Endodermal cell (in vitro differentiated cells): ENCODE results near the gene JAZF1. TPM values are rescaled to one million over a fixed set of nuclear protein-coding genes. Genes with fewer than 3 reads are reported as not detected.

Experiments used
- DNase-seq: peaks from one replicate; pipeline ENCODE4 v3.0.0-alpha.2; 2017
- H3K27ac ChIP-seq: 2 replicates; pipeline ENCODE4 v1.5.1; 2013; ENCODE audit warnings: mild to moderate bottlenecking, low read depth, low read length, moderate library complexity
- H3K27me3 ChIP-seq: 2 replicates; pipeline ENCODE4 v1.6.1; 2013; ENCODE audit warnings: mild to moderate bottlenecking, low read length, moderate library complexity; ENCODE audit not compliant: insufficient read depth, control insufficient read depth, poor library complexity, severe bottlenecking
- H3K36me3 ChIP-seq: 2 replicates; pipeline ENCODE4 v1.7.0; 2013; ENCODE audit warnings: mild to moderate bottlenecking, low read length, moderate library complexity; ENCODE audit not compliant: control insufficient read depth, insufficient read depth
- H3K4me1 ChIP-seq: one replicate; pipeline ENCODE4 v1.7.0; 2013; ENCODE audit warnings: low read length; ENCODE audit not compliant: control insufficient read depth, insufficient read depth
- H3K4me3 ChIP-seq: 2 replicates; pipeline ENCODE4 v1.5.1; 2013; ENCODE audit warnings: mild to moderate bottlenecking, low read length, moderate library complexity
- H3K9ac ChIP-seq: 2 replicates; pipeline ENCODE4 v1.6.1; 2013; ENCODE audit warnings: mild to moderate bottlenecking, low read length, moderate library complexity; ENCODE audit not compliant: poor library complexity, severe bottlenecking; ENCODE audit errors: extremely low read depth
- H3K9me3 ChIP-seq: 2 replicates; pipeline ENCODE4 v1.6.1; 2013; ENCODE audit warnings: mild to moderate bottlenecking, low read length, moderate library complexity; ENCODE audit not compliant: control insufficient read depth
- H3K27ac Mint-ChIP-seq: 2 replicates; pipeline ENCODE4 v1.8.0; 2020; ENCODE audit warnings: mixed read lengths
- H3K27me3 Mint-ChIP-seq: 2 replicates; pipeline ENCODE4 v1.8.0; 2021; ENCODE audit warnings: mild to moderate bottlenecking, mixed read lengths; ENCODE audit not compliant: insufficient read depth
- H3K36me3 Mint-ChIP-seq: 2 replicates; pipeline ENCODE4 v1.8.0; 2020; ENCODE audit warnings: low read depth, mixed read lengths
- H3K4me1 Mint-ChIP-seq: 2 replicates; pipeline ENCODE4 v1.8.0; 2020; ENCODE audit warnings: mixed read lengths
- H3K4me3 Mint-ChIP-seq: 2 replicates; pipeline ENCODE4 v1.8.0; 2020; ENCODE audit warnings: mild to moderate bottlenecking, moderate library complexity, mixed read lengths
- H3K9me3 Mint-ChIP-seq: 2 replicates; pipeline ENCODE4 v1.8.0; 2020; ENCODE audit warnings: mild to moderate bottlenecking, mixed read lengths
- WGBS, 2 experiments: methylation state at CpG; one replicate each; pipeline versions ENCODE4 v1.1.5 to v1.1.7; 2013; ENCODE audit warnings: missing lambda C conversion rate in 2 of 2, mixed read lengths in 1 of 2; ENCODE audit not compliant: insufficient coverage in 1 of 2, insufficient read length in 1 of 2; 5-methylcytosine and 5-hydroxymethylcytosine counted together
- total RNA-seq, 2 donors: library from RNA; stranded (reverse); fragmentation: NEBNext Ultra II Directional in 1 of 2; extraction: Animal tissue kit (Norgen Biotek cat#: 25700) in 1 of 2; gene quantifications; 2 replicates in 1 of 2; 3 replicates in 1 of 2; pipeline ENCODE4 v1.2.1, GENCODE V29; 2021
- TF ChIP-seq, protein P1 (sequence below): fragments of 200-600 bp; sonication (generic); conservative IDR thresholded peaks from 2 replicates; pipeline ENCODE4 v1.5.0; 2021; ENCODE audit warnings: antibody characterized with exemption, mild to moderate bottlenecking

JAZF1 gene
- total RNA-seq, 2 donors from 2014 or later = 18.3 to 33.6 TPM

DNA sequence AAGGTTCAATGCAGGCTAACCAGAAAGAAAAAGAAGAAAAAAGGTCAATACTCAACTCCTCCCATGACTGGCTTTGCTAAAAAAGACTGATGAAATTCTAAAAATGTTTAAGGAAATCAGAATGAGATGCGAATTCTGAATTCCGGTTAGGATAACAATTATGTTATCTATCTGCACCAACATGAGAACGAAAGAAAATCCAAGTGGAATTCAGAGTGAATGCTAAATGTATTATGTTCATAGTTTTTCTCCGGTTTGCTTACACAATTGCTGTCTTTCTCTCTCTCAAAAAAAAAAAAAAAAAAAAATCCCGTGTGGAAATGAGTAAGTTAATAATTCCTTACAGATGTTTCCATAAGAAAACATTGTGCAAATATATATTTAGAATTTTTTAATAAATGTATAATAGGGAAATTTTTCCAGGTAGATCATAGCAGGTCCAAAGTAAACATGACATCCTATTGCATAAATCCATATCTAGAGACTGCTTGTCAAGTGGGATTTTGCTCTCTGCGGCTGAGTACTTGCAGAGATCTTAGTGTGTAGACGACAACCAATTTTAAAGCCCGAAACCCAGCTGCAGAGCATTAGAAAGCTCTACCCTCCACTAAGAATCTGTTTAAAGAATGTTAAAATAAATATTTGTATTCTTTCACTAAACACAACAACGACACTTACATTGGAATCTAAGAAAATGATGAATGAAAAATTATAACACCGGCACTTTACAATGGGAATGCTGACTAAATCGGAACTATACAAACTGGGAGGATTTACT lies 104.0 kb downstream of the JAZF1 start:
- peaks cover 20% of the 10 kb centered on the region for H3K4me1 Mint-ChIP-seq
- no peaks in the 10 kb centered on the region for H3K9me3 Mint-ChIP-seq
- H3K27me3 Mint-ChIP-seq = no peaks in the 10 kb centered on the region
- no peaks in the 10 kb centered on the region for H3K36me3 ChIP-seq
- DNase-seq = no peak
- no peak overlapping the region for H3K4me3 Mint-ChIP-seq
- no peak overlapping the region for H3K4me3 ChIP-seq
- H3K27ac Mint-ChIP-seq = no peak overlapping the region
- no peak overlapping the region for H3K27ac ChIP-seq
- H3K36me3 Mint-ChIP-seq = peaks cover 2% of the 10 kb centered on the region
- TF ChIP-seq, protein P1, sequence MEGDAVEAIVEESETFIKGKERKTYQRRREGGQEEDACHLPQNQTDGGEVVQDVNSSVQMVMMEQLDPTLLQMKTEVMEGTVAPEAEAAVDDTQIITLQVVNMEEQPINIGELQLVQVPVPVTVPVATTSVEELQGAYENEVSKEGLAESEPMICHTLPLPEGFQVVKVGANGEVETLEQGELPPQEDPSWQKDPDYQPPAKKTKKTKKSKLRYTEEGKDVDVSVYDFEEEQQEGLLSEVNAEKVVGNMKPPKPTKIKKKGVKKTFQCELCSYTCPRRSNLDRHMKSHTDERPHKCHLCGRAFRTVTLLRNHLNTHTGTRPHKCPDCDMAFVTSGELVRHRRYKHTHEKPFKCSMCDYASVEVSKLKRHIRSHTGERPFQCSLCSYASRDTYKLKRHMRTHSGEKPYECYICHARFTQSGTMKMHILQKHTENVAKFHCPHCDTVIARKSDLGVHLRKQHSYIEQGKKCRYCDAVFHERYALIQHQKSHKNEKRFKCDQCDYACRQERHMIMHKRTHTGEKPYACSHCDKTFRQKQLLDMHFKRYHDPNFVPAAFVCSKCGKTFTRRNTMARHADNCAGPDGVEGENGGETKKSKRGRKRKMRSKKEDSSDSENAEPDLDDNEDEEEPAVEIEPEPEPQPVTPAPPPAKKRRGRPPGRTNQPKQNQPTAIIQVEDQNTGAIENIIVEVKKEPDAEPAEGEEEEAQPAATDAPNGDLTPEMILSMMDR = no peak
- no peaks in the 10 kb centered on the region for H3K4me1 ChIP-seq
- H3K27me3 ChIP-seq = no peaks in the 10 kb centered on the region
- WGBS, 2 experiments = 98 to 100% methylated on average over 6 to 9 of the region's 11 CpGs
- no peaks in the 10 kb centered on the region for H3K9me3 ChIP-seq
- H3K9ac ChIP-seq = no peak overlapping the region

- H3K4me3 Mint-ChIP-seq = no peak overlapping the region
- TF ChIP-seq, protein P1 = no peak
- H3K4me1 Mint-ChIP-seq = peaks cover 16% of the 10 kb centered on the region
- peaks cover 2% of the 10 kb centered on the region for H3K36me3 Mint-ChIP-seq
- Histone ChIP-seq H3K36me3 (no peaks in the 10 kb centered on the region), H3K9me3 (no peaks in the 10 kb centered on the region), H3K4me1 (no peaks in the 10 kb centered on the region), H3K4me3 (no peak overlapping the region), H3K27ac (no peak overlapping the region), H3K27me3 (no peaks in the 10 kb centered on the region), H3K9ac (no peak overlapping the region)
- no peak overlapping the region for H3K27ac Mint-ChIP-seq
- 86 to 97% methylated on average over 2 to 3 of the region's 3 CpGs for WGBS, 2 experiments
- H3K9me3 Mint-ChIP-seq = no peaks in the 10 kb centered on the region
- no peak for DNase-seq
- H3K27me3 Mint-ChIP-seq = no peaks in the 10 kb centered on the region
These were observed 104.8 kb downstream of the JAZF1 start for GRCh38 chr7:28075674-28076358.

DNA sequence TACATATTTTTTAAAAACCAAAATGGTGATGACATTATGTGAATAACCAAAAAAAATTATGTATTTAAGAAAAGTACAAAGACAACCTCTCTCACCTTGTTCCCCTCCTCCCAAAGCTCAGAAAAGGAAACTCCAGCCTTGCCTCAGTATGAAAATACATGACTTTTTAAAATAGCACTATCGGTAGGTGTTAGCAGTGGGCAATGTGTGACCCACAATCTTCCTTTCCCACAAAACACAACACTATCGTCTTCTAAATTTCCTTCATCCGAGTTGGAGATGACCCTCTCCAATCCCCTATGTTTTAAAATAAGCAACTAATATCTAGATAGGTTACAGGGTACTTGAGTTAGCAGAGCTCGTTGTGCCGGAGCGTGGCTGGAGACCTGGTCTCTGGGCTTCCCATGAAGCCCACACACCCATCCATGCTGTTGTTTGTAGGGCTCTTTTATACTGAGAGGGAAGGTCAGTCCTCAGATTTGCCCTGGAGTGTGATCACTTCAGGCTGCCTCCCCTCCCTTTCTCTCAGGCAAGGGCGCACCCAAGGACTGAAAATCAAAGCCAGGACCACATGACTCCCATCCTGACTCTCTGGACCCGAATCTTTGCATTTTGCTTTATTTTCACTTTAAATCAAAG lies 107.6 kb downstream of the JAZF1 start:
- no peaks in the 10 kb centered on the region for H3K9me3 Mint-ChIP-seq
- no peak overlapping the region for H3K4me3 Mint-ChIP-seq
- WGBS, 2 experiments = 95 to 100% methylated on average over 1 to 8 of the region's 8 CpGs
- H3K9me3 ChIP-seq = no peaks in the 10 kb centered on the region
- H3K4me1 ChIP-seq = no peaks in the 10 kb centered on the region
- TF ChIP-seq, protein P1 = no peak
- H3K4me3 ChIP-seq = no peak overlapping the region
- H3K9ac ChIP-seq = no peak overlapping the region
- peaks cover 12% of the 10 kb centered on the region for H3K4me1 Mint-ChIP-seq
- no peak for DNase-seq
- H3K27ac Mint-ChIP-seq = peak overlapping the region; percentile 26
- H3K36me3 ChIP-seq = no peaks in the 10 kb centered on the region
- H3K27me3 Mint-ChIP-seq = no peaks in the 10 kb centered on the region
- no peaks in the 10 kb centered on the region for H3K27me3 ChIP-seq
- H3K36me3 Mint-ChIP-seq = peaks cover 2% of the 10 kb centered on the region
- H3K27ac ChIP-seq = no peak overlapping the region
